Neural cell (in vitro differentiated cells): Measurements from ENCODE around the gene PPL.

Experiments
- CTCF ChIP-seq: fragments of 450-650 bp; IDR thresholded peaks from 2 replicates; pipeline ENCODE4 v1.5.1; 2014; ENCODE audit warnings: antibody characterized with exemption, mild to moderate bottlenecking, moderate library complexity; ENCODE audit not compliant: poor library complexity, severe bottlenecking
- EP300 ChIP-seq: fragments of 450-650 bp; conservative IDR thresholded peaks from 2 replicates; pipeline ENCODE4 v1.6.1; 2014; ENCODE audit warnings: antibody characterized with exemption, mild to moderate bottlenecking, moderate library complexity; ENCODE audit not compliant: poor library complexity, severe bottlenecking
- EZH2 ChIP-seq: fragments of 200-600, 300-800 bp; shearing (Covaris generic), sonication (generic); IDR thresholded peaks from 2 replicates; pipeline ENCODE4 v1.6.1; 2014; ENCODE audit warnings: antibody characterized with exemption, low read length, borderline replicate concordance, mild to moderate bottlenecking; ENCODE audit not compliant: insufficient read depth, poor library complexity, severe bottlenecking
- RAD21 ChIP-seq: fragments of 450-650 bp; conservative IDR thresholded peaks from 2 replicates; pipeline ENCODE4 v1.6.1; 2014; ENCODE audit warnings: antibody characterized with exemption, mild to moderate bottlenecking, moderate library complexity
- REST ChIP-seq: IDR thresholded peaks from 2 replicates; pipeline ENCODE4 v1.6.1; 2012; ENCODE audit warnings: borderline replicate concordance
- SMC3 ChIP-seq: fragments of 450-650 bp; conservative IDR thresholded peaks from 2 replicates; pipeline ENCODE4 v1.6.1; 2014; ENCODE audit warnings: antibody characterized with exemption, mild to moderate bottlenecking, moderate library complexity; ENCODE audit not compliant: poor library complexity

- TF ChIP-seq CTCF (no peak), REST (no peak), EZH2 (no peak), SMC3 (no peak), RAD21 (no peak), EP300 (no peak)
These were observed 45.3 kb upstream of the PPL start for GRCh38 chr16:4982056-4982867.
